CD4-positive, alpha-beta T cell (primary cell): ENCODE results near the gene OPALIN. TPM values are rescaled to one million over a fixed set of nuclear protein-coding genes. Genes with fewer than 3 reads are reported as not detected.

Experiments used
- ATAC-seq: fragments of 200-7000 bp; cut with Tn5 transposase; one replicate; pipeline ENCODE4 v1.10.0; 2022; ENCODE audit warnings: mild to moderate bottlenecking; ENCODE audit not compliant: poor library complexity
- CTCF ChIA-PET: fragments of 350-600 bp; sonication (Branson Sonifier 250); formaldehyde crosslinking; loops from one replicate; lab custom pipeline; 2021; ENCODE audit warnings: antibody characterized with exemption, inconsistent platforms; lab: Charles Lee
- POLR2A ChIA-PET: fragments of 350-600 bp; sonication (Branson Sonifier 250); formaldehyde crosslinking; loops from one replicate; lab custom pipeline; 2021; ENCODE audit warnings: antibody characterized with exemption, inconsistent platforms; lab: Charles Lee
- DNase-seq, 14 experiments: peaks; one replicate each; pipeline ENCODE4 v3.0.0-alpha.2; 2013 to 2020; ENCODE audit warnings: mixed read lengths in 2 of 14
- H3K27ac ChIP-seq, 2 donors: one replicate each; pipeline versions ENCODE4 v1.5.1 to v1.7.0; 2013; ENCODE audit warnings: low read length in 2 of 2, low read depth in 1 of 2, mild to moderate bottlenecking in 1 of 2
- H3K27me3 ChIP-seq, 2 experiments: 1 replicate in 1 of 2; 2 replicates in 1 of 2; pipeline versions ENCODE4 v1.6.1 to v1.7.0; 2013; ENCODE audit warnings: low read length in 2 of 2, control low read depth in 1 of 2, mild to moderate bottlenecking in 1 of 2, moderate library complexity in 1 of 2; ENCODE audit not compliant: insufficient read depth in 2 of 2, control insufficient read depth in 1 of 2
- H3K36me3 ChIP-seq: one replicate; pipeline ENCODE4 v1.6.1; 2013; ENCODE audit warnings: low read length, control low read depth; ENCODE audit not compliant: insufficient read depth
- H3K4me1 ChIP-seq: one replicate; pipeline ENCODE4 v1.6.1; 2013; ENCODE audit warnings: low read length, control low read depth; ENCODE audit not compliant: insufficient read depth
- H3K4me3 ChIP-seq: one replicate; pipeline ENCODE4 v1.5.1; 2013; ENCODE audit warnings: mild to moderate bottlenecking, low read length, moderate library complexity
- H3K9me3 ChIP-seq, 2 experiments: 1 replicate in 1 of 2; 2 replicates in 1 of 2; pipeline versions ENCODE4 v1.6.1 to v1.7.0; 2013; ENCODE audit warnings: low read length in 2 of 2, mild to moderate bottlenecking in 2 of 2, control low read depth in 1 of 2, moderate library complexity in 1 of 2; ENCODE audit not compliant: control insufficient read depth in 1 of 2, insufficient read depth in 1 of 2
- H3K27ac Mint-ChIP-seq: one replicate; pipeline ENCODE4 v1.8.0; 2020; ENCODE audit warnings: mixed read lengths
- H3K27me3 Mint-ChIP-seq: one replicate; pipeline ENCODE4 v1.8.0; 2021; ENCODE audit warnings: mixed read lengths
- H3K36me3 Mint-ChIP-seq: one replicate; pipeline ENCODE4 v1.8.0; 2021; ENCODE audit warnings: low read depth, mixed read lengths
- H3K4me1 Mint-ChIP-seq: one replicate; pipeline ENCODE4 v1.8.0; 2021; ENCODE audit warnings: low read depth, mixed read lengths
- H3K4me3 Mint-ChIP-seq: one replicate; pipeline ENCODE4 v1.8.0; 2020; ENCODE audit warnings: mild to moderate bottlenecking, mixed read lengths
- H3K9me3 Mint-ChIP-seq: one replicate; pipeline ENCODE4 v1.8.0; 2020; ENCODE audit warnings: mixed read lengths
- CTCF ChIP-seq: fragments of 200-600 bp; IDR thresholded peaks from one replicate; pipeline ENCODE4 v1.8.0; 2022; ENCODE audit warnings: antibody characterized with exemption, mild to moderate bottlenecking
- intact Hi-C, 2 experiments: fragments of 100-400 bp; cut with DNase I in 1 of 2; cut with micrococcal nuclease in 1 of 2; formaldehyde crosslinking; loops; one replicate each; pipeline versions ENCODE4 v1.15.1 to v1.9.0; 2023 to 2025; cut with DNase I, micrococcal nuclease
- polyA plus RNA-seq, 2 donors: library from polyadenylated mRNA; unstranded; fragments of 120-200 nt; gene quantifications; one replicate each; pipeline ENCODE4 v1.2.1, GENCODE V29; 2013
- total RNA-seq, 174 experiments: library from RNA in 2 of 174; stranded (reverse) in 2 of 174; gene quantifications; one replicate each; pipeline ENCODE4 v1.2.3 and lab custom pipeline; 2021 to 2026

The OPALIN gene
- total RNA-seq (not detected), total RNA-seq (lab: John Stamatoyannopoulos, UW) (0 to 0.07 (median 0) reads per million in 172 experiments)
- polyA plus RNA-seq (2013, experiment 1 of 2), result not detected
- not detected for polyA plus RNA-seq (2013, experiment 2 of 2)

- CTCF ChIA-PET, result no interaction called here
- no peaks in the 10 kb centered on the region for H3K9me3 ChIP-seq
- no peak for TF ChIP-seq CTCF
- no peaks in the 10 kb centered on the region for H3K36me3 ChIP-seq
- no peaks in the 10 kb centered on the region for H3K4me1 Mint-ChIP-seq
- H3K4me3 Mint-ChIP-seq, result no peak within 1 kb of the TSS
- intact Hi-C loops, result no loop called here
- H3K4me3 ChIP-seq, result no peak within 1 kb of the TSS
- peaks cover 5 to 12% of the 10 kb centered on the region in 2 experiments for H3K27me3 ChIP-seq
- POLR2A ChIA-PET, result no interaction called here
- ATAC-seq (no peak), DNase-seq (no peak)
- H3K27ac Mint-ChIP-seq, result no peak within 1 kb of the TSS
- no peaks in the 10 kb centered on the region for H3K4me1 ChIP-seq
- H3K27ac ChIP-seq, result no peak within 1 kb of the TSS
- no peaks in the 10 kb centered on the region for H3K9me3 Mint-ChIP-seq
- H3K36me3 Mint-ChIP-seq, result no peaks in the 10 kb centered on the region
- peaks cover 14% of the 10 kb centered on the region for H3K27me3 Mint-ChIP-seq
These were observed at the start of gene OPALIN for GRCh38 chr10:96358851-96359540. TSS of gene OPALIN (minus strand) at chr10:96359002. CDS start at chr10:96358896, 106 bp downstream.

- ATAC-seq, result no peak
- H3K27me3 ChIP-seq, result peaks cover 10 to 15% of the 10 kb centered on the region in 2 experiments
- H3K4me1 Mint-ChIP-seq, result no peaks in the 10 kb centered on the region
- POLR2A ChIA-PET, result no interaction called here
- H3K4me1 ChIP-seq, result no peaks in the 10 kb centered on the region
- no peak overlapping the region for H3K27ac ChIP-seq
- no peak for DNase-seq
- intact Hi-C loops, result no loop called here
- no peak overlapping the region for H3K27ac Mint-ChIP-seq
- H3K9me3 ChIP-seq, result peaks cover 0 to 3% of the 10 kb centered on the region in 2 experiments
- TF ChIP-seq CTCF, result no peak
- no peak overlapping the region for H3K4me3 Mint-ChIP-seq
- H3K27me3 Mint-ChIP-seq, result peaks cover 23% of the 10 kb centered on the region
- CTCF ChIA-PET, result no interaction called here
- no peaks in the 10 kb centered on the region for H3K36me3 ChIP-seq
- H3K4me3 ChIP-seq, result no peak overlapping the region
- no peaks in the 10 kb centered on the region for H3K9me3 Mint-ChIP-seq
- H3K36me3 Mint-ChIP-seq, result no peaks in the 10 kb centered on the region
These were observed 49.4 kb upstream of the OPALIN start for GRCh38 chr10:96408201-96408600.

GRCh38 chr10:96407560-96408069 is 48.8 kb upstream of the OPALIN start:
- Mint-ChIP-seq H3K36me3 (no peaks in the 10 kb centered on the region), H3K9me3 (no peaks in the 10 kb centered on the region), H3K4me1 (no peaks in the 10 kb centered on the region), H3K27ac (no peak overlapping the region), H3K4me3 (no peak overlapping the region), H3K27me3 (peaks cover 29% of the 10 kb centered on the region)
- Histone ChIP-seq H3K4me3 (no peak overlapping the region), H3K36me3 (no peaks in the 10 kb centered on the region), H3K27ac (no peak overlapping the region), H3K27me3 (peaks cover 10 to 15% of the 10 kb centered on the region in 2 experiments), H3K9me3 (peaks cover 0 to 3% of the 10 kb centered on the region in 2 experiments), H3K4me1 (no peaks in the 10 kb centered on the region)
- no peak for ATAC-seq
- intact Hi-C loops, result no loop called here
- TF ChIP-seq CTCF, result no peak
- ChIA-PET POLR2A (no interaction called here), CTCF (no interaction called here)
- no peak for DNase-seq
